ENCODE results near the gene SPATA31C2. TPM values are rescaled to one million over a fixed set of nuclear protein-coding genes. Genes with fewer than 3 reads are reported as not detected.

The SPATA31C2 gene
- total RNA-seq, 1 donor from 2014 or later = not detected

Other genes with a start within 250 kb of the SPATA31C2 start
- not detected for gene SPATA31C1, start 220.5 kb downstream of the SPATA31C2 start, total RNA-seq
- gene CDK20, start 163.9 kb downstream of the SPATA31C2 start, total RNA-seq = 3.6 TPM
- gene SPIN1, start 250.0 kb upstream of the SPATA31C2 start, total RNA-seq = 44.9 TPM